VCaP (cell line): Measurements from ENCODE around the gene SYNCRIP.

Experiments used
- H3K27ac ChIP-seq: fragments of 450-650 bp; 2 replicates; pipeline ENCODE4 v1.5.1; 2017
- CTCF ChIP-seq: fragments of 450-650 bp; conservative IDR thresholded peaks from 2 replicates; pipeline ENCODE4 v1.5.1; 2017; ENCODE audit warnings: mild to moderate bottlenecking, moderate library complexity

SYNCRIP gene

GRCh38 chr6:85674604-85675003 is 31.9 kb upstream of the SYNCRIP start:
- TF ChIP-seq CTCF = no peak
- no peak overlapping the region for H3K27ac ChIP-seq

GRCh38 chr6:85673198-85674139 is 30.8 kb upstream of the SYNCRIP start:
- no peak overlapping the region for H3K27ac ChIP-seq
- no peak for TF ChIP-seq CTCF

GRCh38 chr6:85672623-85673022 is 29.9 kb upstream of the SYNCRIP start:
- no peak for TF ChIP-seq CTCF
- H3K27ac ChIP-seq = no peak overlapping the region

GRCh38 chr6:85672050-85672449 is 29.4 kb upstream of the SYNCRIP start:
- TF ChIP-seq CTCF = no peak
- H3K27ac ChIP-seq = no peak overlapping the region

- H3K27ac ChIP-seq = no peak overlapping the region; the same call in 1 of the 2 replicates
- TF ChIP-seq CTCF = no peak
These were observed 27.9 kb upstream of the SYNCRIP start for GRCh38 chr6:85670573-85670972.

- H3K27ac ChIP-seq = no peak overlapping the region
These were observed 27.1 kb upstream of the SYNCRIP start for GRCh38 chr6:85669735-85670194.

More at GRCh38 chr6:85669735-85670194, 27.1 kb upstream of the SYNCRIP start:
- TF ChIP-seq CTCF = no peak
